Keratinocyte (primary cell): ENCODE data around the gene IER3. TPM values are rescaled to one million over a fixed set of nuclear protein-coding genes. Genes with fewer than 3 reads are reported as not detected.

ENCODE experiments used
- DNase-seq: peaks from one replicate; pipeline ENCODE4 v3.0.0-alpha.2; 2011; ENCODE audit warnings: low read depth, missing footprints, low spot score
- FAIRE-seq: peaks from 2 replicates; lab custom pipeline; 2011; peaks lifted over from hg19 to GRCh38; lab: Jason Lieb, UNC
- H2AFZ ChIP-seq: 2 replicates; pipeline ENCODE4 v1.6.0; 2012; ENCODE audit warnings: low read length, control low read depth, inconsistent platforms; ENCODE audit not compliant: control insufficient read depth
- H3K27ac ChIP-seq: 2 replicates; pipeline ENCODE4 v1.5.1; 2011; ENCODE audit warnings: low read length; ENCODE audit not compliant: control insufficient read depth, insufficient read depth
- H3K27me3 ChIP-seq: 3 replicates; pipeline ENCODE4 v1.6.0; 2011; ENCODE audit warnings: low read length; ENCODE audit not compliant: control insufficient read depth, insufficient read depth; ENCODE audit errors: extremely low read depth
- H3K36me3 ChIP-seq, 2 experiments: 2 replicates in 1 of 2; 3 replicates in 1 of 2; pipeline ENCODE4 v1.5.1; 2011; ENCODE audit warnings: low read length in 2 of 2, mild to moderate bottlenecking in 1 of 2; ENCODE audit not compliant: control insufficient read depth in 2 of 2, insufficient read depth in 2 of 2; ENCODE audit errors: extremely low read depth in 1 of 2
- H3K4me1 ChIP-seq: 3 replicates; pipeline ENCODE4 v1.5.1; 2011; ENCODE audit warnings: low read length; ENCODE audit not compliant: control insufficient read depth, insufficient read depth; ENCODE audit errors: extremely low read depth
- H3K4me2 ChIP-seq: 3 replicates; pipeline ENCODE4 v1.6.0; 2011; ENCODE audit warnings: low read depth, low read length; ENCODE audit not compliant: control insufficient read depth, insufficient read depth; ENCODE audit errors: extremely low read depth
- H3K4me3 ChIP-seq, 3 experiments: fragments of 200-600 bp in 1 of 3; sonication (generic) in 1 of 3; 2 replicates in 2 of 3; 3 replicates in 1 of 3; pipeline ENCODE4 v1.5.1; 2011 to 2016; ENCODE audit warnings: low read length in 3 of 3, mild to moderate bottlenecking in 3 of 3, control low read depth in 2 of 3, inconsistent platforms in 1 of 3, low read depth in 1 of 3, mixed read lengths in 1 of 3, mixed run types in 1 of 3, moderate library complexity in 1 of 3; ENCODE audit not compliant: control insufficient read depth in 2 of 3, insufficient read depth in 2 of 3; ENCODE audit errors: extremely low read depth in 1 of 3
- H3K79me2 ChIP-seq: 2 replicates; pipeline ENCODE4 v1.6.0; 2012; ENCODE audit warnings: low read length; ENCODE audit not compliant: control insufficient read depth, insufficient read depth
- H3K9ac ChIP-seq: 3 replicates; pipeline ENCODE4 v1.6.0; 2011; ENCODE audit warnings: low read length; ENCODE audit not compliant: control insufficient read depth, insufficient read depth; ENCODE audit errors: extremely low read depth
- H3K9me1 ChIP-seq: 3 replicates; pipeline ENCODE4 v1.6.0; 2011; ENCODE audit warnings: low read length; ENCODE audit not compliant: control insufficient read depth, insufficient read depth; ENCODE audit errors: extremely low read depth
- H3K9me3 ChIP-seq: 2 replicates; pipeline ENCODE4 v1.5.1; 2012; ENCODE audit warnings: low read depth, low read length; ENCODE audit not compliant: control insufficient read depth
- H4K20me1 ChIP-seq: 3 replicates; pipeline ENCODE4 v1.6.0; 2011; ENCODE audit warnings: low read length; ENCODE audit not compliant: control insufficient read depth, insufficient read depth; ENCODE audit errors: extremely low read depth
- CTCF ChIP-seq, 3 experiments: IDR thresholded peaks in 1 of 3; conservative IDR thresholded peaks in 1 of 3; optimal IDR thresholded peaks in 1 of 3; 2 replicates in 2 of 3; 3 replicates in 1 of 3; pipeline versions ENCODE3 to v1.5.1; 2011; ENCODE audit warnings: low read length in 3 of 3, mild to moderate bottlenecking in 3 of 3, moderate library complexity in 2 of 3, control low read depth in 1 of 3, inconsistent platforms in 1 of 3; ENCODE audit not compliant: insufficient read depth in 2 of 3; ENCODE audit errors: extremely low read depth in 1 of 3
- EZH2 ChIP-seq: IDR thresholded peaks from one replicate; pipeline ENCODE4 v1.6.1; 2012; ENCODE audit warnings: inconsistent platforms, mild to moderate bottlenecking, low read length, moderate library complexity
- dilution Hi-C: fragments of 300-500 bp; cut with MboI; formaldehyde crosslinking; loops from one replicate; pipeline ENCODE4 v1.7.0; 2020; ENCODE audit warnings: low sequenced_read_pairs; ENCODE audit not compliant: extremely low pct_ligation_motif_present
- polyA plus RNA-seq, 5 experiments: library from polyadenylated mRNA; depleted of rRNA in 3 of 5; stranded (reverse) in 3 of 5; stranded (forward) in 1 of 5; unstranded in 1 of 5; fragments of >200 nt; gene quantifications; 1 replicate in 1 of 5; 2 replicates in 3 of 5; 3 replicates in 1 of 5; pipeline versions ENCODE4 v1.2.1 to v1.2.3, GENCODE V29; 2011 to 2012; ENCODE audit warnings: missing spikeins in 2 of 5, low read depth in 1 of 5, low replicate concordance in 1 of 5

Gene IER3
- polyA plus RNA-seq, 1 donor (not counting 4 experiments of a cell fraction or from before 2014, with no cell fraction given) = 277 TPM

- no peak for FAIRE-seq
Observed at GRCh38 chr6:30763618-30764489, 19.5 kb upstream of the IER3 start.

GRCh38 chr6:30763155-30763617 is 18.8 kb upstream of the IER3 start:
- no peak for FAIRE-seq

More at GRCh38 chr6:30763618-30764489, 19.5 kb upstream of the IER3 start:
- no peaks in the 10 kb centered on the region for H3K9me1 ChIP-seq
- no peaks in the 10 kb centered on the region for H3K79me2 ChIP-seq
- no peaks in the 10 kb centered on the region for H3K27me3 ChIP-seq
- no peaks in the 10 kb centered on the region for H3K9me3 ChIP-seq
- no peaks in the 10 kb centered on the region for H3K36me3 ChIP-seq
- peak overlapping the region; percentile 31 for H3K4me2 ChIP-seq
- H3K27ac ChIP-seq = peak overlapping the region; percentile 86
- no peaks in the 10 kb centered on the region for H4K20me1 ChIP-seq
- dilution Hi-C loops = no loop called here
- H3K4me3 ChIP-seq = no peak overlapping the region
- no peak for DNase-seq
- peak overlapping the region; percentile 50 for H3K9ac ChIP-seq
- H3K4me1 ChIP-seq = peaks cover 59% of the 10 kb centered on the region
- no peak for TF ChIP-seq EZH2
- peak in 1 of 3 experiments; percentile 20 for TF ChIP-seq CTCF (optimal IDR thresholded peaks at IDR 0.05 in 1 of 3, IDR thresholded peaks at IDR 0.05 in 1 of 3, conservative IDR thresholded peaks at IDR 0.05 in 1 of 3; ENCODE audit: extremely low read depth in 1 of 3, insufficient read depth in 2 of 3, low read length in 3 of 3)
- H2AFZ ChIP-seq = peak overlapping the region; percentile 59

More at GRCh38 chr6:30763155-30763617, 18.8 kb upstream of the IER3 start:
- H3K27ac ChIP-seq = peak overlapping the region; percentile 86
- no peaks in the 10 kb centered on the region for H3K79me2 ChIP-seq
- no peaks in the 10 kb centered on the region for H3K9me3 ChIP-seq
- no peaks in the 10 kb centered on the region for H3K36me3 ChIP-seq
- no peaks in the 10 kb centered on the region for H4K20me1 ChIP-seq
- H3K4me3 ChIP-seq = no peak overlapping the region
- no peak overlapping the region for H3K9ac ChIP-seq
- no peak overlapping the region for H2AFZ ChIP-seq
- H3K4me2 ChIP-seq = no peak overlapping the region
- H3K9me1 ChIP-seq = no peaks in the 10 kb centered on the region
- no peaks in the 10 kb centered on the region for H3K27me3 ChIP-seq
- H3K4me1 ChIP-seq = peaks cover 55% of the 10 kb centered on the region
- no peak for DNase-seq
- dilution Hi-C loops = no loop called here
- TF ChIP-seq EZH2 (no peak), CTCF (optimal IDR thresholded peaks at IDR 0.05 in 1 of 3, IDR thresholded peaks at IDR 0.05 in 1 of 3, conservative IDR thresholded peaks at IDR 0.05 in 1 of 3; ENCODE audit: extremely low read depth in 1 of 3, insufficient read depth in 2 of 3, low read length in 3 of 3) (no peak)
